Vagina (tissue), 2 donors: ENCODE data around the gene DNAI2.

Source experiments
- CTCF ChIP-seq, 3 experiments: fragments of 450-650 bp in 2 of 3; fragments of 200-600 bp in 1 of 3; sonication (generic) in 1 of 3; IDR thresholded peaks; one replicate each; pipeline ENCODE4 v1.5.1; 2017 to 2019; ENCODE audit warnings: antibody characterized with exemption in 3 of 3, mild to moderate bottlenecking in 2 of 3, moderate library complexity in 2 of 3
- POLR2A ChIP-seq, 2 donors: fragments of 450-650 bp; IDR thresholded peaks; one replicate each; pipeline ENCODE4 v1.6.1; 2017; ENCODE audit warnings: antibody characterized with exemption in 2 of 2, mild to moderate bottlenecking in 2 of 2, moderate library complexity in 2 of 2

DNA sequence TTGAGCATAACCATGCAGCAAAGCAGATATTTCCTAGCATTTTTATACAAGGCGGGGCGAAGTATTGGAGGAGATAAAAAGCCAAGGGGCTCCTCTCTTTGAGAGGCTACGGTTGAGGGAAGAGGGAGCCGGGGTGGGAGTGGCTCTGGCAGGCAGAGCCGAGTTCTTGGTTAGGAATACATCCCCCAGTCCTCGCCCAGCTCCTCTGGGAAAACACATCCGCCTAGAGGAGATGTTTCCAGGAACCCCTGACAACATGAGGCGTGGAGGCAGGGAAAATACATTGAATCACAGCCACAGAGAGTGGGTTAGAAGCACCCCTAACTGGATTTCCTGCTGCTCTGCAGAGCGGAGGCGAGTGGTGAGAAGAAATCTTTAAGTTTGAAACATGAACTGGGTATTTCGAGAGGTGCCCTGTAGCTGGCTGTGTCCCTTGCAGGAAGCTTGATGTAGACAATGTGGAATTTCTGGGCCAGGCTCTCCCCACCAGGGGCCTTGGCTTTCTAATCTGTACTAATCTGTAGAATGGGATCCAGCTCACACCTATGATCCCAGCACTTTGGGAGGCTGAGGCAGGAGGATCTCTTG is 33.3 kb upstream of the DNAI2 start:
- TF ChIP-seq POLR2A (IDR thresholded peaks at IDR 0.05) (no peak), CTCF (IDR thresholded peaks at IDR 0.05) (no peak)
